Sigmoid colon (tissue), 4 donors: ENCODE measurements around the gene HNF1B.

Experiments
- CTCF ChIP-seq, 4 experiments: fragments of 450-650 bp in 3 of 4; fragments of 200-600 bp in 1 of 4; IDR thresholded peaks; one replicate each; pipeline ENCODE4 v1.5.1; 2016 to 2019; ENCODE audit warnings: antibody characterized with exemption in 4 of 4, mild to moderate bottlenecking in 3 of 4, moderate library complexity in 2 of 4
- EP300 ChIP-seq, 4 donors: sonication (generic); formaldehyde crosslinking; IDR thresholded peaks; one replicate each; pipeline ENCODE4 v1.6.1; 2017; ENCODE audit warnings: antibody characterized with exemption in 4 of 4
- POLR2A ChIP-seq, 2 donors: fragments of 450-650 bp; IDR thresholded peaks; one replicate each; pipeline ENCODE4 v1.6.1; 2016; ENCODE audit warnings: antibody characterized with exemption in 2 of 2, mild to moderate bottlenecking in 2 of 2, moderate library complexity in 2 of 2
- POLR2AphosphoS5 ChIP-seq, 4 donors: sonication (generic); formaldehyde crosslinking; IDR thresholded peaks; one replicate each; pipeline ENCODE4 v1.6.1; 2017; ENCODE audit warnings: antibody characterized with exemption in 4 of 4

GRCh38 chr17:37750768-37751475, 6.1 kb upstream of the HNF1B start:
- TF ChIP-seq CTCF (IDR thresholded peaks at IDR 0.05) (no peak), EP300 (IDR thresholded peaks at IDR 0.05) (no peak), POLR2AphosphoS5 (IDR thresholded peaks at IDR 0.05) (no peak), POLR2A (IDR thresholded peaks at IDR 0.05) (no peak)
